Aorta (tissue), 5 donors: ENCODE measurements around the gene FUT7. TPM values are rescaled to one million over a fixed set of nuclear protein-coding genes. Genes with fewer than 3 reads are reported as not detected.

Experiments
- ATAC-seq: fragments of 200-7000 bp; cut with Tn5 transposase; one replicate; pipeline ENCODE4 v1.9.1; 2022; ENCODE audit warnings: moderate library complexity; ENCODE audit not compliant: low FRiP score
- DNase-seq, 2 donors: peaks; one replicate each; pipeline ENCODE4 v3.0.0-alpha.2; 2020
- H3K27ac ChIP-seq, 2 donors: one replicate each; pipeline ENCODE4 v1.5.1; 2013; ENCODE audit warnings: low read length in 2 of 2, mild to moderate bottlenecking in 2 of 2, moderate library complexity in 2 of 2, control low read depth in 1 of 2, inconsistent platforms in 1 of 2, low read depth in 1 of 2
- H3K27me3 ChIP-seq, 2 donors: one replicate each; pipeline ENCODE4 v1.6.1; 2013; ENCODE audit warnings: control low read depth in 1 of 2, low read length in 1 of 2, mild to moderate bottlenecking in 1 of 2, moderate library complexity in 1 of 2; ENCODE audit not compliant: insufficient read depth in 2 of 2, control insufficient read depth in 1 of 2
- H3K36me3 ChIP-seq, 2 donors: one replicate each; pipeline ENCODE4 v1.6.1; 2013; ENCODE audit warnings: control low read depth in 1 of 2, low read length in 1 of 2, mild to moderate bottlenecking in 1 of 2; ENCODE audit not compliant: insufficient read depth in 2 of 2, control insufficient read depth in 1 of 2
- H3K4me1 ChIP-seq, 2 donors: one replicate each; pipeline ENCODE4 v1.6.1; 2013; ENCODE audit warnings: low read length in 2 of 2, control low read depth in 1 of 2, mild to moderate bottlenecking in 1 of 2, moderate library complexity in 1 of 2; ENCODE audit not compliant: insufficient read depth in 2 of 2, control insufficient read depth in 1 of 2
- H3K4me3 ChIP-seq, 2 donors: one replicate each; pipeline ENCODE4 v1.5.1; 2013; ENCODE audit warnings: low read length in 2 of 2, control low read depth in 1 of 2, mild to moderate bottlenecking in 1 of 2
- H3K9me3 ChIP-seq: one replicate; pipeline ENCODE4 v1.6.1; 2013; ENCODE audit warnings: mild to moderate bottlenecking, low read length; ENCODE audit not compliant: control insufficient read depth
- WGBS, 2 donors: extraction: QIAGEN DNeasy Blood & Tissue Kit; methylation state at CpG; one replicate each; pipeline ENCODE4 v1.1.7; 2013; 5-methylcytosine and 5-hydroxymethylcytosine counted together
- intact Hi-C, 2 donors: fragments of 100-400 bp; cut with DNase I; formaldehyde crosslinking; loops; one replicate each; pipeline versions ENCODE4 v1.14.2 to v1.15.0; 2022
- polyA plus RNA-seq, 2 donors: library from polyadenylated mRNA; stranded (reverse); fragments of 200-250 nt; gene quantifications; one replicate each; pipeline ENCODE4 v1.2.3, GENCODE V29; 2013
- total RNA-seq, 2 donors: library from RNA; stranded (reverse); fragmentation: NEBNext Ultra II Directional; extraction: Animal tissue kit (Norgen Biotek cat#: 25700); gene quantifications; one replicate each; pipeline ENCODE4 v1.2.1, GENCODE V29; 2021
- donor health status: healthy with polysubstance abuse.
- donor health status: Bipolar disorder and iron deficiency.
- donor health status: DM: no; HTN: no; CAD: no.
- donor health status: DM: no; HTN: no; CAD: no.
- donor health status: DM: yes; HTN: yes; CAD: no.

FUT7 gene
- total and polyA plus RNA-seq, 4 donors, result 0.27 to 0.68 TPM; not detected in 2

GRCh38 chr9:137023157-137023556 is 8.7 kb downstream of the FUT7 start:
- no peak for ATAC-seq
- intact Hi-C loops, result no loop called here
- 81 to 92% methylated on average over 7 of the region's 7 CpGs for WGBS, 2 donors

GRCh38 chr9:137022662-137023008 is 9.3 kb downstream of the FUT7 start:
- Histone ChIP-seq H3K27ac (no peak overlapping the region), H3K27me3 (no peaks in the 10 kb centered on the region), H3K4me1 (no peaks in the 10 kb centered on the region), H3K36me3 (no peaks in the 10 kb centered on the region), H3K9me3 (no peaks in the 10 kb centered on the region), H3K4me3 (no peak overlapping the region)
- 93 to 94% methylated on average over 22 to 23 of the region's 23 CpGs for WGBS, 2 donors
- no peak for DNase-seq
- ATAC-seq, result no peak
- intact Hi-C loops, result no loop called here

More at GRCh38 chr9:137023157-137023556, 8.7 kb downstream of the FUT7 start:
- Histone ChIP-seq H3K4me3 (no peak overlapping the region), H3K36me3 (no peaks in the 10 kb centered on the region), H3K9me3 (no peaks in the 10 kb centered on the region), H3K27me3 (no peaks in the 10 kb centered on the region), H3K4me1 (no peaks in the 10 kb centered on the region), H3K27ac (no peak overlapping the region)
- DNase-seq, result no peak

- H3K4me3 ChIP-seq, result no peak overlapping the region
- no peak overlapping the region for H3K27ac ChIP-seq
- no peaks in the 10 kb centered on the region for H3K27me3 ChIP-seq
- DNase-seq, result peak in 1 of 2 donors; percentile 87
- no peaks in the 10 kb centered on the region for H3K36me3 ChIP-seq
- H3K9me3 ChIP-seq, result no peaks in the 10 kb centered on the region
- intact Hi-C loops, result no loop called here
- WGBS, 2 donors, result 60 to 62% methylated on average over 27 to 30 of the region's 30 CpGs
- H3K4me1 ChIP-seq, result no peaks in the 10 kb centered on the region
- no peak for ATAC-seq
Observed at GRCh38 chr9:137021979-137022661, 9.8 kb downstream of the FUT7 start.

- intact Hi-C loops, result no loop called here
- Histone ChIP-seq H3K4me1 (no peaks in the 10 kb centered on the region), H3K36me3 (no peaks in the 10 kb centered on the region), H3K9me3 (no peaks in the 10 kb centered on the region), H3K27ac (no peak overlapping the region), H3K4me3 (no peak overlapping the region), H3K27me3 (no peaks in the 10 kb centered on the region)
- DNase-seq (no peak), ATAC-seq (no peak)
- 87 to 89% methylated on average over 6 of the region's 6 CpGs for WGBS, 2 donors
Observed at GRCh38 chr9:137021568-137021978, 10.3 kb downstream of the FUT7 start.

GRCh38 chr9:137020771-137021567 is 10.9 kb downstream of the FUT7 start:
- Histone ChIP-seq H3K27me3 (no peaks in the 10 kb centered on the region), H3K4me1 (no peaks in the 10 kb centered on the region), H3K27ac (no peak overlapping the region), H3K9me3 (no peaks in the 10 kb centered on the region), H3K36me3 (no peaks in the 10 kb centered on the region), H3K4me3 (no peak overlapping the region)
- intact Hi-C loops, result no loop called here
- DNase-seq (no peak), ATAC-seq (no peak)
- 94 to 96% methylated on average over 28 to 32 of the region's 32 CpGs for WGBS, 2 donors

- WGBS, 2 donors, result 92 to 93% methylated on average over 33 to 34 of the region's 34 CpGs
- intact Hi-C loops, result no loop called here
- DNase-seq, result no peak
- Histone ChIP-seq H3K4me1 (no peaks in the 10 kb centered on the region), H3K36me3 (no peaks in the 10 kb centered on the region), H3K4me3 (no peak overlapping the region), H3K27me3 (no peaks in the 10 kb centered on the region), H3K9me3 (no peaks in the 10 kb centered on the region), H3K27ac (no peak overlapping the region)
- ATAC-seq, result no peak
Observed at GRCh38 chr9:137019891-137020683, 11.8 kb downstream of the FUT7 start.

- WGBS, 2 donors, result 91 to 93% methylated on average over 36 of the region's 36 CpGs
Observed at GRCh38 chr9:137018761-137019559, 12.9 kb downstream of the FUT7 start.

GRCh38 chr9:137017791-137018497 is 13.9 kb downstream of the FUT7 start:
- DNase-seq, result no peak
- H3K4me1 ChIP-seq, result no peaks in the 10 kb centered on the region
- H3K36me3 ChIP-seq, result no peaks in the 10 kb centered on the region
- no peaks in the 10 kb centered on the region for H3K9me3 ChIP-seq
- intact Hi-C loops, result no loop called here
- WGBS, 2 donors, result 93% methylated on average over 45 of the region's 45 CpGs
- no peaks in the 10 kb centered on the region for H3K27me3 ChIP-seq
- ATAC-seq, result no peak
- H3K4me3 ChIP-seq, result no peak overlapping the region
- no peak overlapping the region for H3K27ac ChIP-seq

More at GRCh38 chr9:137018761-137019559, 12.9 kb downstream of the FUT7 start:
- DNase-seq (no peak), ATAC-seq (no peak)
- H3K36me3 ChIP-seq, result no peaks in the 10 kb centered on the region
- no peaks in the 10 kb centered on the region for H3K27me3 ChIP-seq
- no peak overlapping the region for H3K4me3 ChIP-seq
- H3K4me1 ChIP-seq, result no peaks in the 10 kb centered on the region
- no peak overlapping the region for H3K27ac ChIP-seq
- intact Hi-C loops, result no loop called here
- no peaks in the 10 kb centered on the region for H3K9me3 ChIP-seq
